H9 (cell line): ENCODE results near the gene BEST3. TPM values are rescaled to one million over a fixed set of nuclear protein-coding genes. Genes with fewer than 3 reads are reported as not detected.

Experiments
- DNase-seq: peaks from one replicate; pipeline ENCODE4 v3.0.0-alpha.2; 2017
- H2AFZ ChIP-seq: one replicate; pipeline ENCODE4 v1.6.1; 2013; ENCODE audit warnings: mild to moderate bottlenecking, low read length, control low read depth, moderate library complexity
- H2AK5ac ChIP-seq: 2 replicates; pipeline ENCODE4 v1.6.1; 2013; ENCODE audit warnings: low read length, control low read depth, mixed read lengths; ENCODE audit not compliant: insufficient read length
- H2BK120ac ChIP-seq: one replicate; pipeline ENCODE4 v1.6.1; 2013; ENCODE audit warnings: low read depth, mild to moderate bottlenecking, low read length, control low read depth, inconsistent platforms; ENCODE audit not compliant: poor library complexity, severe bottlenecking
- H2BK12ac ChIP-seq: 2 replicates; pipeline ENCODE4 v1.6.1; 2013; ENCODE audit warnings: low read length, control low read depth, mixed read lengths, low read depth; ENCODE audit not compliant: insufficient read length
- H2BK15ac ChIP-seq: 2 replicates; pipeline ENCODE4 v1.6.1; 2013; ENCODE audit warnings: low read depth, low read length, control low read depth
- H2BK20ac ChIP-seq: one replicate; pipeline ENCODE4 v1.6.1; 2013; ENCODE audit warnings: low read depth, mild to moderate bottlenecking, low read length, control low read depth, inconsistent platforms; ENCODE audit not compliant: poor library complexity, severe bottlenecking
- H2BK5ac ChIP-seq: 2 replicates; pipeline ENCODE4 v1.6.1; 2013; ENCODE audit warnings: low read length, control low read depth, mixed read lengths; ENCODE audit not compliant: insufficient read length
- H3K14ac ChIP-seq: 2 replicates; pipeline ENCODE4 v1.6.1; 2013; ENCODE audit warnings: low read length, control low read depth; ENCODE audit not compliant: insufficient read depth
- H3K18ac ChIP-seq: 2 replicates; pipeline ENCODE4 v1.6.1; 2013; ENCODE audit warnings: low read depth, mild to moderate bottlenecking, mixed read lengths, low read length, control low read depth; ENCODE audit not compliant: insufficient read length
- H3K23ac ChIP-seq: 2 replicates; pipeline ENCODE4 v1.6.1; 2013; ENCODE audit warnings: low read length, control low read depth, mixed read lengths, low read depth; ENCODE audit not compliant: insufficient read length
- H3K23me2 ChIP-seq: 2 replicates; pipeline ENCODE4 v1.6.1; 2013; ENCODE audit warnings: low read depth, mild to moderate bottlenecking, mixed read lengths, low read length, control low read depth; ENCODE audit not compliant: insufficient read length, poor library complexity, severe bottlenecking
- H3K27ac ChIP-seq: 2 replicates; pipeline ENCODE4 v1.5.1; 2013; ENCODE audit warnings: low read length, control low read depth, mixed read lengths, low read depth; ENCODE audit not compliant: insufficient read length
- H3K27me3 ChIP-seq: 2 replicates; pipeline ENCODE4 v1.6.1; 2013; ENCODE audit warnings: low read length, control low read depth, inconsistent platforms; ENCODE audit not compliant: insufficient read depth
- H3K4ac ChIP-seq: 2 replicates; pipeline ENCODE4 v1.6.1; 2013; ENCODE audit warnings: low read depth, mild to moderate bottlenecking, control low read depth, inconsistent platforms, low read length, moderate library complexity
- H3K4me1 ChIP-seq: 2 replicates; pipeline ENCODE4 v1.6.1; 2013; ENCODE audit warnings: low read length, control low read depth, inconsistent platforms; ENCODE audit not compliant: insufficient read depth
- H3K4me2 ChIP-seq: 2 replicates; pipeline ENCODE4 v1.6.1; 2013; ENCODE audit warnings: low read length, control low read depth, mixed read lengths; ENCODE audit not compliant: insufficient read length, insufficient read depth
- H3K56ac ChIP-seq: 2 replicates; pipeline ENCODE4 v1.6.1; 2013; ENCODE audit warnings: low read depth, mild to moderate bottlenecking, mixed read lengths, low read length, control low read depth; ENCODE audit not compliant: insufficient read length
- H3K79me1 ChIP-seq: 2 replicates; pipeline ENCODE4 v1.6.1; 2013; ENCODE audit warnings: low read depth, mild to moderate bottlenecking, moderate library complexity, low read length, control low read depth, inconsistent platforms; ENCODE audit not compliant: insufficient read depth, poor library complexity, severe bottlenecking
- H3K79me2 ChIP-seq: 2 replicates; pipeline ENCODE4 v1.6.1; 2013; ENCODE audit warnings: low read length, control low read depth, inconsistent platforms; ENCODE audit not compliant: insufficient read depth
- H3K9ac ChIP-seq: 2 replicates; pipeline ENCODE4 v1.6.1; 2013; ENCODE audit warnings: low read length, control low read depth, mixed read lengths; ENCODE audit not compliant: insufficient read length; ENCODE audit errors: extremely low read depth
- H3K9me3 ChIP-seq: one replicate; pipeline ENCODE4 v1.6.1; 2013; ENCODE audit warnings: low read depth, low read length, inconsistent platforms; ENCODE audit not compliant: control insufficient read depth
- H3T11ph ChIP-seq: one replicate; pipeline ENCODE4 v1.6.1; 2013; ENCODE audit warnings: mild to moderate bottlenecking, low read length, control low read depth, inconsistent platforms
- H4K20me1 ChIP-seq: one replicate; pipeline ENCODE4 v1.6.1; 2013; ENCODE audit not compliant: control insufficient read depth, insufficient read length, insufficient read depth
- H4K5ac ChIP-seq: 2 replicates; pipeline ENCODE4 v1.6.1; 2013; ENCODE audit warnings: low read depth, mild to moderate bottlenecking, mixed read lengths, low read length, control low read depth; ENCODE audit not compliant: insufficient read length
- H4K8ac ChIP-seq: replicated peaks from 2 replicates; pipeline ENCODE4 v1.6.1; 2013; ENCODE audit warnings: low read length, control low read depth, mixed read lengths, low read depth; ENCODE audit not compliant: insufficient read length
- H4K91ac ChIP-seq: 2 replicates; pipeline ENCODE4 v1.6.1; 2013; ENCODE audit warnings: low read depth, mild to moderate bottlenecking, moderate library complexity, mixed read lengths, low read length, control low read depth; ENCODE audit not compliant: insufficient read length
- H3K27ac Mint-ChIP-seq, 3 experiments: 2 replicates in 2 of 3; 3 replicates in 1 of 3; pipeline ENCODE4 v1.8.0; 2020 to 2021; ENCODE audit warnings: mixed read lengths in 3 of 3, mild to moderate bottlenecking in 1 of 3, moderate library complexity in 1 of 3
- H3K27me3 Mint-ChIP-seq: 2 replicates; pipeline ENCODE4 v1.8.0; 2021; ENCODE audit warnings: low read depth, mild to moderate bottlenecking, moderate library complexity, mixed read lengths
- H3K36me3 Mint-ChIP-seq, 3 experiments: 2 replicates in 2 of 3; 3 replicates in 1 of 3; pipeline ENCODE4 v1.8.0; 2020 to 2021; ENCODE audit warnings: low read depth in 3 of 3, mixed read lengths in 3 of 3; ENCODE audit not compliant: insufficient read depth in 1 of 3
- H3K4me1 Mint-ChIP-seq, 2 experiments: 2 replicates each; pipeline ENCODE4 v1.8.0; 2020; ENCODE audit warnings: mixed read lengths in 2 of 2
- H3K4me3 Mint-ChIP-seq, 2 experiments: 2 replicates in 1 of 2; 3 replicates in 1 of 2; pipeline ENCODE4 v1.8.0; 2020 to 2021; ENCODE audit warnings: mild to moderate bottlenecking in 2 of 2, mixed read lengths in 2 of 2, moderate library complexity in 1 of 2
- H3K9me3 Mint-ChIP-seq, 2 experiments: 2 replicates in 1 of 2; 3 replicates in 1 of 2; pipeline ENCODE4 v1.8.0; 2020; ENCODE audit warnings: mild to moderate bottlenecking in 2 of 2, mixed read lengths in 2 of 2, moderate library complexity in 1 of 2
- CTCF ChIP-seq: fragments of 200-600 bp; sonication (generic); conservative IDR thresholded peaks from 3 replicates; pipeline ENCODE4 v1.8.0; 2021; ENCODE audit warnings: antibody characterized with exemption, mild to moderate bottlenecking
- WGBS: extraction: QIAGEN DNeasy Blood & Tissue Kit; methylation state at CpG from one replicate; pipeline ENCODE4 v1.1.7; 2013; ENCODE audit warnings: missing lambda C conversion rate, low lambda C conversion rate, mixed read lengths; ENCODE audit not compliant: insufficient read length; ENCODE audit errors: extremely low coverage; 5-methylcytosine and 5-hydroxymethylcytosine counted together
- long read RNA-seq: library from polyadenylated mRNA; unstranded; transcript quantifications from one replicate; pipeline ENCODE4 v2.0.0, GENCODE V29; 2020
- total RNA-seq: library from RNA; stranded (reverse); gene quantifications from 2 replicates; pipeline ENCODE4 v1.2.1, GENCODE V29; 2021

BEST3 gene
- total RNA-seq: 0.11 and 0.42 TPM in 2 replicates
- long read RNA-seq: 0 reads

GRCh38 chr12:69698769-69699540, at the start of gene BEST3:
Gene BEST3, minus strand, starts transcription at chr12:69699303. Its CDS starts 1,505 bp downstream, at chr12:69697798.
- no peaks in the 10 kb centered on the region for H4K20me1 ChIP-seq
- H3T11ph ChIP-seq: no peak within 1 kb of the TSS
- no peak within 1 kb of the TSS for H2AK5ac ChIP-seq
- no peaks in the 10 kb centered on the region for H3K36me3 Mint-ChIP-seq
- no peaks in the 10 kb centered on the region for H3K79me1 ChIP-seq
- no peak within 1 kb of the TSS for H3K4me3 Mint-ChIP-seq
- no peak within 1 kb of the TSS for H2BK15ac ChIP-seq
- TF ChIP-seq CTCF: no peak
- H3K23me2 ChIP-seq: no peaks in the 10 kb centered on the region
- H3K27ac Mint-ChIP-seq: no peak within 1 kb of the TSS
- no peak within 1 kb of the TSS for H3K14ac ChIP-seq
- no peak within 1 kb of the TSS for H3K4ac ChIP-seq
- no peaks in the 10 kb centered on the region for H3K4me1 ChIP-seq
- no peak within 1 kb of the TSS for H4K5ac ChIP-seq
- no peaks in the 10 kb centered on the region for H3K9me3 Mint-ChIP-seq
- H3K9ac ChIP-seq: no peak within 1 kb of the TSS
- H2BK120ac ChIP-seq: no peak within 1 kb of the TSS
- no peaks in the 10 kb centered on the region for H3K9me3 ChIP-seq
- no peak for DNase-seq
- H3K27ac ChIP-seq: no peak within 1 kb of the TSS
- H4K8ac ChIP-seq: no peak within 1 kb of the TSS
- H3K27me3 ChIP-seq: no peaks in the 10 kb centered on the region
- H3K4me1 Mint-ChIP-seq: peaks cover 6 to 9% of the 10 kb centered on the region in 2 experiments
- H3K79me2 ChIP-seq: no peaks in the 10 kb centered on the region
- no peak within 1 kb of the TSS for H2BK12ac ChIP-seq
- WGBS: no CpG with 5 or more reads among the region's 12 CpGs
- H2AFZ ChIP-seq: no peak within 1 kb of the TSS
- no peak within 1 kb of the TSS for H3K23ac ChIP-seq
- H4K91ac ChIP-seq: no peak within 1 kb of the TSS
- no peak within 1 kb of the TSS for H2BK20ac ChIP-seq
- H2BK5ac ChIP-seq: no peak within 1 kb of the TSS
- H3K27me3 Mint-ChIP-seq: no peaks in the 10 kb centered on the region
- H3K18ac ChIP-seq: no peak within 1 kb of the TSS
- no peak within 1 kb of the TSS for H3K4me2 ChIP-seq
- H3K56ac ChIP-seq: no peak within 1 kb of the TSS
